ENCODE results near the gene MMP25. TPM values are rescaled to one million over a fixed set of nuclear protein-coding genes. Genes with fewer than 3 reads are reported as not detected.
A peak's percentile ranks its signal among the peaks of the same experiment; 100 is the strongest.

The MMP25 gene
- total RNA-seq, 4 donors from 2014 or later: 0.49 to 1.6 (median 0.70) TPM

- intact Hi-C loops (cut with DNase I): no loop called here
- H3K4me3 ChIP-seq (replicated peaks in 1 of 3): no peak overlapping the region
- H3K36me3 ChIP-seq: no peaks in the 10 kb centered on the region
- whole genome bisulfite sequencing, 2 donors: 52 to 80% methylated on average over 4 of the region's 4 CpGs
- TF ChIP-seq POLR2A (IDR thresholded peaks at IDR 0.05) (no peak), CTCF (IDR thresholded peaks at IDR 0.05) (no peak)
- no peaks in the 10 kb centered on the region for H3K27me3 ChIP-seq
- no peak overlapping the region for H3K27ac ChIP-seq
- H3K9me3 ChIP-seq: no peaks in the 10 kb centered on the region
- DNase-seq: no peak
- peaks cover 9 to 20% of the 10 kb centered on the region in 2 donors for H3K4me1 ChIP-seq
Observed at GRCh38 chr16:3008690-3009037, 37.7 kb upstream of the MMP25 start.

- no peak overlapping the region for H3K4me3 ChIP-seq (replicated peaks in 1 of 3)
- DNase-seq: peak; percentile 73 to 76
- intact Hi-C loops (cut with DNase I): no loop called here
- WGBS, 2 donors: 34 to 37% methylated on average over 15 to 20 of the region's 21 CpGs
- H3K4me1 ChIP-seq: peaks cover 9 to 19% of the 10 kb centered on the region in 2 donors
- H3K9me3 ChIP-seq: no peaks in the 10 kb centered on the region
- H3K36me3 ChIP-seq: no peaks in the 10 kb centered on the region
- no peaks in the 10 kb centered on the region for H3K27me3 ChIP-seq
- TF ChIP-seq CTCF (IDR thresholded peaks at IDR 0.05) (no peak), POLR2A (IDR thresholded peaks at IDR 0.05) (no peak)
- no peak overlapping the region for H3K27ac ChIP-seq
Observed at GRCh38 chr16:3009568-3010390, 36.6 kb upstream of the MMP25 start.

GRCh38 chr16:3010510-3010909 is 35.9 kb upstream of the MMP25 start:
- DNase-seq: no peak
- Histone ChIP-seq H3K27me3 (no peaks in the 10 kb centered on the region), H3K27ac (no peak overlapping the region), H3K4me3 (replicated peaks in 1 of 3) (no peak overlapping the region), H3K4me1 (peaks cover 9 to 16% of the 10 kb centered on the region in 2 donors), H3K36me3 (no peaks in the 10 kb centered on the region), H3K9me3 (no peaks in the 10 kb centered on the region)
- no peak for TF ChIP-seq POLR2A (IDR thresholded peaks at IDR 0.05)
- no peak for TF ChIP-seq CTCF (IDR thresholded peaks at IDR 0.05)
- intact Hi-C loops (cut with DNase I): no loop called here
- 93 to 96% methylated on average over 8 of the region's 8 CpGs for WGBS, 2 donors

GRCh38 chr16:3012246-3012645 is 34.1 kb upstream of the MMP25 start:
- DNase-seq: peak; percentile 38 to 44
- Histone ChIP-seq H3K27ac (no peak overlapping the region), H3K36me3 (no peaks in the 10 kb centered on the region), H3K27me3 (no peaks in the 10 kb centered on the region), H3K4me3 (replicated peaks in 1 of 3) (no peak overlapping the region), H3K4me1 (peaks cover 9 to 16% of the 10 kb centered on the region in 2 donors), H3K9me3 (no peaks in the 10 kb centered on the region)
- TF ChIP-seq CTCF (IDR thresholded peaks at IDR 0.05): no peak
- no peak for TF ChIP-seq POLR2A (IDR thresholded peaks at IDR 0.05)
- WGBS, 2 donors: 14 to 15% methylated on average over 14 of the region's 19 CpGs
- intact Hi-C loops (cut with DNase I): no loop called here

- peaks cover 11 to 17% of the 10 kb centered on the region in 2 donors for H3K4me1 ChIP-seq
- no peaks in the 10 kb centered on the region for H3K36me3 ChIP-seq
- DNase-seq: peak; percentile 77 to 85
- no peaks in the 10 kb centered on the region for H3K27me3 ChIP-seq
- H3K4me3 ChIP-seq (replicated peaks in 1 of 3): no peak within 1 kb of the TSS
- WGBS, 2 donors: 20 to 42% methylated on average over 8 to 14 of the region's 27 CpGs
- intact Hi-C loops (cut with DNase I): no loop called here
- no peaks in the 10 kb centered on the region for H3K9me3 ChIP-seq
- TF ChIP-seq POLR2A (IDR thresholded peaks at IDR 0.05) (peak in 1 of 2 donors; percentile 44), CTCF (IDR thresholded peaks at IDR 0.05) (peak in 2 of 6 experiments; percentile 9 to 14)
- H3K27ac ChIP-seq: no peak within 1 kb of the TSS
Observed at GRCh38 chr16:3012828-3013420, 33.4 kb upstream of the MMP25 start, which contains the start of gene CLDN9. Gene CLDN9, plus strand, starts transcription at chr16:3012923. Its CDS starts 440 bp downstream, at chr16:3013363.
